GM12892 (cell line): ENCODE data around the gene DNMT1.
A peak's percentile ranks its signal among the peaks of the same experiment; 100 is the strongest.

ENCODE experiments used
- DNase-seq: peaks from one replicate; pipeline ENCODE4 v3.0.0; 2011; ENCODE audit not compliant: insufficient read length
- FAIRE-seq: peaks from 2 replicates; lab custom pipeline; 2011; peaks lifted over from hg19 to GRCh38; lab: Jason Lieb, UNC
- POLR2A ChIP-seq: IDR thresholded peaks from 2 replicates; pipeline ENCODE4 v1.6.1; 2011; ENCODE audit warnings: low read depth, low read length, control low read depth
- POLR2AphosphoS5 ChIP-seq: IDR thresholded peaks from 2 replicates; pipeline ENCODE4 v1.6.1; 2011; ENCODE audit warnings: low read depth, low read length, control low read depth
- TAF1 ChIP-seq: IDR thresholded peaks from 2 replicates; pipeline ENCODE4 v1.6.1; 2011; ENCODE audit warnings: low read depth, mild to moderate bottlenecking, control low read depth, low read length, borderline replicate concordance

The DNMT1 gene

GRCh38 chr19:10114651-10115391 is 79.9 kb downstream of the DNMT1 start:
- FAIRE-seq: no peak
- DNase-seq: peak; percentile 9
- TF ChIP-seq TAF1 (no peak), POLR2A (no peak; the same call in 1 of the 2 replicates), POLR2AphosphoS5 (peak; percentile 56; the same call in 1 of the 2 replicates)

- FAIRE-seq (no peak), DNase-seq (no peak)
- TF ChIP-seq POLR2AphosphoS5 (peak; percentile 16; the same call in 1 of the 2 replicates), TAF1 (no peak), POLR2A (no peak; the same call in none of the 2 replicates)
These were observed 80.6 kb downstream of the DNMT1 start for GRCh38 chr19:10113964-10114650.

- FAIRE-seq: no peak
- no peak for DNase-seq
- peak; percentile 82 for TF ChIP-seq POLR2A
- TF ChIP-seq TAF1: no peak
- TF ChIP-seq POLR2AphosphoS5: peak; percentile 91
These were observed 81.2 kb downstream of the DNMT1 start for GRCh38 chr19:10113592-10113963.

GRCh38 chr19:10112895-10113591 is 81.7 kb downstream of the DNMT1 start:
- DNase-seq (peak; percentile 58), FAIRE-seq (peak; percentile 88)
- TF ChIP-seq POLR2A (no peak; the same call in 1 of the 2 replicates), POLR2AphosphoS5 (peak; percentile 30; the same call in 1 of the 2 replicates), TAF1 (no peak)

GRCh38 chr19:10112037-10112761 is 82.6 kb downstream of the DNMT1 start:
- FAIRE-seq (no peak), DNase-seq (no peak)
- TF ChIP-seq TAF1 (no peak), POLR2AphosphoS5 (no peak; the same call in none of the 2 replicates), POLR2A (no peak; the same call in 1 of the 2 replicates)

- peak; percentile 84 for FAIRE-seq
- DNase-seq: no peak
These were observed 83.3 kb downstream of the DNMT1 start, which contains the start of gene P2RY11 for GRCh38 chr19:10111405-10111811. Gene P2RY11 (plus strand): TSS chr19:10111693. CDS start chr19:10111722, 29 bp downstream.

GRCh38 chr19:10110972-10111317 is 83.8 kb downstream of the DNMT1 start:
- no peak for FAIRE-seq
- TF ChIP-seq POLR2A (no peak), POLR2AphosphoS5 (no peak), TAF1 (no peak)
- no peak for DNase-seq

More at GRCh38 chr19:10111405-10111811, 83.3 kb downstream of the DNMT1 start, which contains the start of gene P2RY11:
- TF ChIP-seq POLR2AphosphoS5 (peak; percentile 84; the same call in 1 of the 2 replicates), TAF1 (no peak), POLR2A (peak; percentile 42; the same call in 1 of the 2 replicates)

- FAIRE-seq: peak; percentile 9
- no peak for DNase-seq
- TF ChIP-seq TAF1 (no peak), POLR2AphosphoS5 (no peak), POLR2A (0 out of 2 replicates have a peak, but pooled peaks have one; percentile 16)
These were observed 84.4 kb downstream of the DNMT1 start for GRCh38 chr19:10110076-10110971.

GRCh38 chr19:10109528-10109927 is 85.2 kb downstream of the DNMT1 start:
- FAIRE-seq (no peak), DNase-seq (no peak)
- TF ChIP-seq POLR2A: no peak
- TF ChIP-seq POLR2AphosphoS5: 0 out of 2 replicates have a peak, but pooled peaks have one; percentile 35

- DNase-seq (no peak), FAIRE-seq (no peak)
- no peak for TF ChIP-seq TAF1
- TF ChIP-seq POLR2A: peak; percentile 42; the same call in 1 of the 2 replicates
These were observed 86.9 kb downstream of the DNMT1 start for GRCh38 chr19:10107817-10108367.
